ENCODE measurements around the gene NEO1. TPM values are rescaled to one million over a fixed set of nuclear protein-coding genes. Genes with fewer than 3 reads are reported as not detected.
A peak's percentile ranks its signal among the peaks of the same experiment; 100 is the strongest.

Gene NEO1
- total RNA-seq, 1 donor: 55.4 TPM

DNA sequence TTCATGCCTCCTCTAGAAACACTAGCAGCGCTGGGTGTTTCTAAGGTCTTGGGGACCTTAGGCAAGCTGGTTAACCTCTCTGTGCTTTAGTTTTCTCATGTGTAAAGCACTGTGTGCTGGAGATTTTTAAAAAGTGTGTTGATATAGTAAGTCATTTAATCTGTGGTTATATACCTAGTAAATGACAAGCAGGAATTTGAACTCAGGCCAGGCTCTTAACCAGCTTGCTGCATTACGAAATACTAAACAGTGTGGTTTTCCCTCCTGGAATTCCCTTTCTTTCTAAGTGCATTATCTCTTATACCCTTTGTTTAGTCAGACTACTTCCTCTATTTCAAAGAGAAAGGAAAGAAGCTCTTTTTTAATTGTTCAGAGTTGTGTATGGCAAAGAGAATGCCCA, 26.5 kb downstream of the NEO1 start:
- H2AFZ ChIP-seq (ENCODE audit: low read length): no peak overlapping the region
- peaks cover 8% of the 10 kb centered on the region for H3K4me1 ChIP-seq (ENCODE audit: insufficient read depth, low read length)
- no peaks in the 10 kb centered on the region for H4K20me1 ChIP-seq (ENCODE audit: insufficient read depth, low read length)
- no peak overlapping the region for H3K27ac ChIP-seq (ENCODE audit: low read depth, low read length)
- no peaks in the 10 kb centered on the region for H3K79me2 ChIP-seq (ENCODE audit: insufficient read depth, low read length)
- DNase-seq (ENCODE audit: insufficient read length, low spot score, missing footprints): peak; percentile 15
- H3K36me3 ChIP-seq (ENCODE audit: insufficient read depth, low read length): no peaks in the 10 kb centered on the region
- TF ChIP-seq, protein P1, sequence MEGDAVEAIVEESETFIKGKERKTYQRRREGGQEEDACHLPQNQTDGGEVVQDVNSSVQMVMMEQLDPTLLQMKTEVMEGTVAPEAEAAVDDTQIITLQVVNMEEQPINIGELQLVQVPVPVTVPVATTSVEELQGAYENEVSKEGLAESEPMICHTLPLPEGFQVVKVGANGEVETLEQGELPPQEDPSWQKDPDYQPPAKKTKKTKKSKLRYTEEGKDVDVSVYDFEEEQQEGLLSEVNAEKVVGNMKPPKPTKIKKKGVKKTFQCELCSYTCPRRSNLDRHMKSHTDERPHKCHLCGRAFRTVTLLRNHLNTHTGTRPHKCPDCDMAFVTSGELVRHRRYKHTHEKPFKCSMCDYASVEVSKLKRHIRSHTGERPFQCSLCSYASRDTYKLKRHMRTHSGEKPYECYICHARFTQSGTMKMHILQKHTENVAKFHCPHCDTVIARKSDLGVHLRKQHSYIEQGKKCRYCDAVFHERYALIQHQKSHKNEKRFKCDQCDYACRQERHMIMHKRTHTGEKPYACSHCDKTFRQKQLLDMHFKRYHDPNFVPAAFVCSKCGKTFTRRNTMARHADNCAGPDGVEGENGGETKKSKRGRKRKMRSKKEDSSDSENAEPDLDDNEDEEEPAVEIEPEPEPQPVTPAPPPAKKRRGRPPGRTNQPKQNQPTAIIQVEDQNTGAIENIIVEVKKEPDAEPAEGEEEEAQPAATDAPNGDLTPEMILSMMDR (IDR thresholded peaks at IDR 0.05; ENCODE audit: extremely low read depth, low read depth, low read length): no peak
- H3K9me3 ChIP-seq (ENCODE audit: low read depth, low read length): no peaks in the 10 kb centered on the region
- no peak overlapping the region for H3K4me3 ChIP-seq (ENCODE audit: insufficient read depth, low read length)
- H3K4me2 ChIP-seq (ENCODE audit: insufficient read depth, low read length): peak overlapping the region; percentile 43
- no peaks in the 10 kb centered on the region for H3K27me3 ChIP-seq (ENCODE audit: insufficient read depth, low read length)

DNA sequence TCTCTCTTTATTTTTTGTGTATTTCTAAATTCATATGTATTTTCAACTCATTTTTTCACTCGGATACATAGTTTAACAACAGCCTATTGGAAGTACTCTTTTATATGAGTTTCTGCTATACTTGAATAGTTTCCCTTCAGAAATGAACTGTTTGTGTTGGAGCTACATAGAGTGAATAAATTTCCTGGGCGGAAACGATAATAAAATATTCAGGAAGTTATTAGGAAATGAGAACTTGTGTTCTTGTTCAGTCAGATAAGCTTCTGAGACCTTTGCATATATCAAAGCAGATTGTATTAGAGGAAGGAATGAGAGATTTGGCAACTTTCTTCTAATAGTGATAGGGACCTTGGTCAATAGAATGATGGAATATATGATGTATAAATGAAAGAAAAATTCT, 27.3 kb downstream of the NEO1 start:
- no peaks in the 10 kb centered on the region for H3K27me3 ChIP-seq (ENCODE audit: insufficient read depth, low read length)
- H4K20me1 ChIP-seq (ENCODE audit: insufficient read depth, low read length): no peaks in the 10 kb centered on the region
- no peak overlapping the region for H3K27ac ChIP-seq (ENCODE audit: low read depth, low read length)
- TF ChIP-seq, protein P1 (IDR thresholded peaks at IDR 0.05; ENCODE audit: extremely low read depth, low read depth, low read length): no peak
- peaks cover 8% of the 10 kb centered on the region for H3K4me1 ChIP-seq (ENCODE audit: insufficient read depth, low read length)
- no peak overlapping the region for H2AFZ ChIP-seq (ENCODE audit: low read length)
- H3K4me2 ChIP-seq (ENCODE audit: insufficient read depth, low read length): no peak overlapping the region
- DNase-seq (ENCODE audit: insufficient read length, low spot score, missing footprints): no peak
- H3K79me2 ChIP-seq (ENCODE audit: insufficient read depth, low read length): no peaks in the 10 kb centered on the region
- H3K4me3 ChIP-seq (ENCODE audit: insufficient read depth, low read length): no peak overlapping the region
- H3K9me3 ChIP-seq (ENCODE audit: low read depth, low read length): no peaks in the 10 kb centered on the region
- no peaks in the 10 kb centered on the region for H3K36me3 ChIP-seq (ENCODE audit: insufficient read depth, low read length)

DNA sequence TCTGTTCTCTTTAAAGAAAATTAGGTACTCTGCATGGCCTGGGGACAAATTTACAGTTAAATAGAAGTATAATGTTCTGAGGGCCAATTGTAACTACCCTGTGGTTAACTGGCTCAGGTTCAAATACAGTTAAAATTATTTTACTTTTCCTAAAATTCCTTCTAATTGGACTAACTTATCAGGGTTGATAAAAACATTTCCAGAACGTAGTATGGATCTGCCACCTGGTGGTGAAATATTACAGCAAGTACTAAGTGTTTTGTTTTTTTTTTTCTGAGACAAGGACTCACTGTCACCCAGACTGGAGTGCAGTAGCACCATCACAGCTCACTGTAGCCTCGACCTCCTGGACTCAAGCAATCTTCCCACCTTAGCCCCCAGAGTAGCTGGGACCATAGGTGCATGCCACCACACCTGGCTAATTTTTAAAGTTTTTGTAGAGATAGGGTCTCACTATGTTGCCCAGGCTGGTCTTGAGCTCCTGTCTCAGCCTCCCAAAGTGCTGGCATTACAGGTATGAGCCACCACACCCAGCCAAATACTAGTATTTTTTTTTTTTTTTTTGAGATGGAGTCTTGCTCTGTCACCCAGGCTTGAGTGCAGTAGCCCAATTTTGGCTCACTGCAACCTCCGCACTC, 29.2 kb downstream of the NEO1 start:
- TF ChIP-seq, protein P1 (IDR thresholded peaks at IDR 0.05; ENCODE audit: extremely low read depth, low read depth, low read length): peak; percentile 67

DNA sequence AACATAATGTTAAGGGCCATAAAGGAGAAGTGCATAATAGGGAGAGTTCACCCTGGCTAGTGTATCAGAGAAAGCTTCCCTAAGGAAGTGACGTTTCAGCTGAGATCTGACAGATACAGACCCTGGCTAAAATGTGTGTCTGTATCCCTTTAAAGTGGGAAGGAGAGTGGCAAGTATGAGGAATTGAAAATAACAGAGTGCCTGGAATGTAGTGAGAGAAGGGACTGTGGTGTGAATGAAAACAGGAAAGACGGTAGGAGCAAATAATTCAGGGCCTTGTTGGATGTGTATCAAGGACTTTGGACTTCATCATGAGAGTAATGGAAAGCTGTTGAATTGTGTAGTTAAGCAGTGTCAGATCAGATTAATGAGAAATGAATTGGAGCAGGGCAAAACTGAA, 30.5 kb downstream of the NEO1 start:
- Histone ChIP-seq H3K79me2 (ENCODE audit: insufficient read depth, low read length) (no peaks in the 10 kb centered on the region), H3K4me3 (ENCODE audit: insufficient read depth, low read length) (no peak overlapping the region), H2AFZ (ENCODE audit: low read length) (peak overlapping the region; percentile 3), H4K20me1 (ENCODE audit: insufficient read depth, low read length) (no peaks in the 10 kb centered on the region), H3K27ac (ENCODE audit: low read depth, low read length) (no peak overlapping the region), H3K36me3 (ENCODE audit: insufficient read depth, low read length) (no peaks in the 10 kb centered on the region), H3K9me3 (ENCODE audit: low read depth, low read length) (no peaks in the 10 kb centered on the region), H3K4me2 (ENCODE audit: insufficient read depth, low read length) (no peak overlapping the region), H3K27me3 (ENCODE audit: insufficient read depth, low read length) (no peaks in the 10 kb centered on the region), H3K4me1 (ENCODE audit: insufficient read depth, low read length) (peaks cover 8% of the 10 kb centered on the region)
- TF ChIP-seq, protein P1 (IDR thresholded peaks at IDR 0.05; ENCODE audit: extremely low read depth, low read depth, low read length): no peak
- no peak for DNase-seq (ENCODE audit: insufficient read length, low spot score, missing footprints)

More for the DNA sequence above, 29.2 kb downstream of the NEO1 start:
- Histone ChIP-seq H3K27ac (ENCODE audit: low read depth, low read length) (no peak overlapping the region), H3K79me2 (ENCODE audit: insufficient read depth, low read length) (no peaks in the 10 kb centered on the region), H3K4me1 (ENCODE audit: insufficient read depth, low read length) (peaks cover 8% of the 10 kb centered on the region), H4K20me1 (ENCODE audit: insufficient read depth, low read length) (no peaks in the 10 kb centered on the region), H3K4me3 (ENCODE audit: insufficient read depth, low read length) (no peak overlapping the region), H3K36me3 (ENCODE audit: insufficient read depth, low read length) (no peaks in the 10 kb centered on the region), H3K27me3 (ENCODE audit: insufficient read depth, low read length) (no peaks in the 10 kb centered on the region), H3K9me3 (ENCODE audit: low read depth, low read length) (no peaks in the 10 kb centered on the region), H3K4me2 (ENCODE audit: insufficient read depth, low read length) (no peak overlapping the region), H2AFZ (ENCODE audit: low read length) (no peak overlapping the region)
- DNase-seq (ENCODE audit: insufficient read length, low spot score, missing footprints): no peak

Measured in osteoblast (primary cell).